Glutamatergic neuron (in vitro differentiated cells): ENCODE results near the gene BLOC1S6. TPM values are rescaled to one million over a fixed set of nuclear protein-coding genes. Genes with fewer than 3 reads are reported as not detected.

ENCODE experiments used
- DNase-seq: peaks from one replicate; pipeline ENCODE4 v3.0.0; 2022
- H3K27ac Mint-ChIP-seq: one replicate; pipeline ENCODE4 v1.8.0; 2020; ENCODE audit warnings: mild to moderate bottlenecking, mixed read lengths, inconsistent platforms; ENCODE audit not compliant: unreplicated experiment
- H3K27me3 Mint-ChIP-seq: one replicate; pipeline ENCODE4 v1.8.0; 2020; ENCODE audit warnings: mild to moderate bottlenecking, moderate library complexity, mixed read lengths, inconsistent platforms; ENCODE audit not compliant: unreplicated experiment
- H3K36me3 Mint-ChIP-seq: one replicate; pipeline ENCODE4 v1.8.0; 2020; ENCODE audit warnings: mild to moderate bottlenecking, mixed read lengths, inconsistent platforms; ENCODE audit not compliant: unreplicated experiment
- H3K4me1 Mint-ChIP-seq: one replicate; pipeline ENCODE4 v1.8.0; 2020; ENCODE audit warnings: mild to moderate bottlenecking, low read depth, mixed read lengths, inconsistent platforms; ENCODE audit not compliant: unreplicated experiment
- H3K4me3 Mint-ChIP-seq: one replicate; pipeline ENCODE4 v1.8.0; 2020; ENCODE audit warnings: mild to moderate bottlenecking, mixed read lengths, inconsistent platforms; ENCODE audit not compliant: unreplicated experiment
- H3K9me3 Mint-ChIP-seq: one replicate; pipeline ENCODE4 v1.8.0; 2020; ENCODE audit warnings: mild to moderate bottlenecking, moderate library complexity, mixed read lengths, inconsistent platforms; ENCODE audit not compliant: unreplicated experiment
- CTCF ChIP-seq: fragments of 200-600 bp; sonication (generic); IDR thresholded peaks from one replicate; pipeline ENCODE4 v1.5.0; 2021; ENCODE audit not compliant: partially characterized antibody, unreplicated experiment
- total RNA-seq: library from RNA; stranded (reverse); fragmentation: NEBNext Ultra II Directional; extraction: Animal tissue kit (Norgen Biotek cat#: 25700); gene quantifications from one replicate; pipeline ENCODE4 v1.2.1, GENCODE V29; 2021; ENCODE audit not compliant: unreplicated experiment

The BLOC1S6 gene
- total RNA-seq, 1 donor from 2014 or later: 38.7 TPM

- H3K27ac Mint-ChIP-seq: no peak overlapping the region
- no peaks in the 10 kb centered on the region for H3K9me3 Mint-ChIP-seq
- peaks cover 10% of the 10 kb centered on the region for H3K36me3 Mint-ChIP-seq
- H3K4me3 Mint-ChIP-seq: no peak overlapping the region
- no peaks in the 10 kb centered on the region for H3K4me1 Mint-ChIP-seq
- DNase-seq: no peak
- no peaks in the 10 kb centered on the region for H3K27me3 Mint-ChIP-seq
- TF ChIP-seq CTCF: no peak
These were observed 7.8 kb downstream of the BLOC1S6 start for GRCh38 chr15:45594835-45595530.

DNA sequence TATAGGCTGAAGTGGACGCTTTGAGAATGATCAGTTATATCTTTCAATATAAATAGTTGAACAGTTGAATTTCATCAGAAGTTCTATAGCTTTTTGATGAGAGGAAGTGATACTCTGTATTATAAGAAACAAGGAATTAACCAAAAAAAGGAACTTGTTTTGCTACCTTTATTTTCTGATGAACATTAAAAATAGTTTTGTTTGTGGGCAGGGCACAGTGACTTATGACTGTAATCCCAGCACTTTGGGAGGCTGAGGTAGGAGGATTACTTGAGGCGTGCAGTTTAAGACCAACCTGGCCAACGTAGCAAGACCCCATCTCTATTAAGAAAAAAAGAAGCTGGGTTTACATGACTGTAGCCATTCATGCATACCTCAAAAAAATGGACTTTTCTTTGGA, 16.7 kb downstream of the BLOC1S6 start:
- no peak for DNase-seq

DNA sequence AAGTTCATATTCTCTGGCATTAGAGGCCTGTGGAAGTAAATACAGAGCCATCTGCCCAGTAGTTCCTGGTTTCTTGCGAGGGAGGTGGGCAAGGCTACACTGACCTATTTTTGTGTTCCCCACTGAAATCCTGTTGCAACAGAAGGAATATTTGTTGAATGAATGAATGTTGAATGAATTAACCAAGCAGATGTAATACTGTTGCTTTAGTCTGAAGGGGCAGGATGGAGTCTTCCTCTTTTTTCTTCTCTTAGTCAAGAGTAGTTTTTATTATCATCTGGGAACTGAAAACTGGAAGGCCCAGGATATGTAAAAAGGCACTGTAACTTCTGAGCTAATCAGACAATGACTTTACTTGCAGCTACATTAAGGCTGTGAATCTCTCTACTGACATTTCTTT, 17.1 kb downstream of the BLOC1S6 start:
- H3K27ac Mint-ChIP-seq: no peak overlapping the region
- H3K4me1 Mint-ChIP-seq: no peaks in the 10 kb centered on the region
- TF ChIP-seq CTCF: no peak
- H3K36me3 Mint-ChIP-seq: no peaks in the 10 kb centered on the region
- H3K4me3 Mint-ChIP-seq: no peak overlapping the region
- H3K27me3 Mint-ChIP-seq: no peaks in the 10 kb centered on the region
- no peak for DNase-seq
- no peaks in the 10 kb centered on the region for H3K9me3 Mint-ChIP-seq

More for the DNA sequence above, 16.7 kb downstream of the BLOC1S6 start:
- Mint-ChIP-seq H3K4me1 (no peaks in the 10 kb centered on the region), H3K27me3 (no peaks in the 10 kb centered on the region), H3K4me3 (no peak overlapping the region), H3K9me3 (no peaks in the 10 kb centered on the region), H3K27ac (no peak overlapping the region), H3K36me3 (no peaks in the 10 kb centered on the region)
- no peak for TF ChIP-seq CTCF

DNA sequence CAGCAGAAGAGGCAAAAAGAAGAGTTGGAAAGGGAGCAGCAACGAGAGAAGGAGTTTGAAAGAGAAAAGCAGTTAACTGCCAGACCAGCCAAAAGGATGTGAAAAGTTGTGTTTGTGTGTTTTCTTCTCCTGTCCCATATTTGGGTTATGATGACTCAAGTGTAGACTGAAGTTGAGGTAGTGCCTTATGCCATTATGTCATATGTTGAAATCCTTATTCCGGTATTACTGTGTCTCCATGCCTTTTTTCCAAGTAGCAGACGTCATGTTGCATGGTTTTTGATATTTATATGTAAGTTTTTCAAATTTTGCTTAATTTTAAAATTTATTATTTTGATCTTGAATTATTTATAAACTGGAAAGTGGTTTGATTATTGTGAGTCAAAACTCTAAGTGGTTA, 19.2 kb downstream of the BLOC1S6 start:
- no peak for TF ChIP-seq CTCF
- Mint-ChIP-seq H3K4me3 (no peak overlapping the region), H3K27me3 (no peaks in the 10 kb centered on the region), H3K9me3 (no peaks in the 10 kb centered on the region), H3K27ac (no peak overlapping the region), H3K36me3 (no peaks in the 10 kb centered on the region), H3K4me1 (no peaks in the 10 kb centered on the region)
- DNase-seq: no peak

GRCh38 chr15:45606841-45607240, 19.7 kb downstream of the BLOC1S6 start:
- no peak for DNase-seq
- Mint-ChIP-seq H3K4me1 (no peaks in the 10 kb centered on the region), H3K27me3 (no peaks in the 10 kb centered on the region), H3K27ac (no peak overlapping the region), H3K9me3 (no peaks in the 10 kb centered on the region), H3K36me3 (no peaks in the 10 kb centered on the region), H3K4me3 (no peak overlapping the region)
- TF ChIP-seq CTCF: no peak
